Adrenal gland (tissue), 12 donors: ENCODE measurements around the gene TSLP. TPM values are rescaled to one million over a fixed set of nuclear protein-coding genes. Genes with fewer than 3 reads are reported as not detected.

Experiments used
- DNase-seq, 7 donors: peaks; one replicate each; pipeline ENCODE4 v3.0.0-alpha.2; 2019 to 2020
- H3K27ac ChIP-seq, 5 donors: fragments of 200-600 bp; sonication (generic) in 4 of 5; 1 replicate in 3 of 5; 2 replicates in 2 of 5; pipeline versions ENCODE4 v1.5.1 to v1.8.0; 2016 to 2020; ENCODE audit warnings: mild to moderate bottlenecking in 1 of 5
- H3K27me3 ChIP-seq: fragments of 200-600 bp; 2 replicates; pipeline ENCODE4 v1.8.0; 2021
- H3K36me3 ChIP-seq, 2 donors: fragments of 200-600 bp; replicated peaks in 1 of 2; 1 replicate in 1 of 2; 2 replicates in 1 of 2; pipeline versions ENCODE4 v1.5.1 to v1.8.0; 2018 to 2022
- H3K4me1 ChIP-seq, 2 donors: fragments of 200-600 bp; replicated peaks in 1 of 2; 1 replicate in 1 of 2; 2 replicates in 1 of 2; pipeline versions ENCODE4 v1.5.1 to v1.8.0; 2018 to 2021
- H3K4me3 ChIP-seq, 4 donors: fragments of 200-600 bp; sonication (generic) in 3 of 4; one replicate each; pipeline ENCODE4 v1.5.1; 2016 to 2018
- H3K9me3 ChIP-seq, 3 donors: fragments of 200-600 bp; sonication (generic) in 1 of 3; replicated peaks in 1 of 3; 1 replicate in 2 of 3; 2 replicates in 1 of 3; pipeline versions ENCODE4 v1.5.1 to v1.8.0; 2016 to 2021
- POLR2A ChIP-seq, 2 donors: fragments of 450-650 bp; IDR thresholded peaks; one replicate each; pipeline ENCODE4 v1.6.1; 2017; ENCODE audit warnings: antibody characterized with exemption in 2 of 2, mild to moderate bottlenecking in 2 of 2, moderate library complexity in 1 of 2
- WGBS, 4 donors: extraction: QIAGEN DNeasy Blood & Tissue Kit in 2 of 4; methylation state at CpG; one replicate each; pipeline versions ENCODE4 v1.1.5 to v1.1.7; 2013 to 2017; 5-methylcytosine and 5-hydroxymethylcytosine counted together
- intact Hi-C, 2 donors: fragments of 100-400 bp; cut with DNase I; formaldehyde crosslinking; loops; one replicate each; pipeline versions ENCODE4 v1.14.1 to v1.15.0; 2022 to 2023
- polyA plus RNA-seq, 3 donors: library from polyadenylated mRNA; stranded (reverse); fragments of 200-250 nt in 2 of 3; fragments of 350-450 nt in 1 of 3; fragmentation: Illumina TruSeq in 1 of 3; extraction: RNeasy Lipid Tissue Mini Kit (QIAGEN cat#74804) in 1 of 3; gene quantifications; one replicate each; pipeline ENCODE4 v1.2.3, GENCODE V29; 2013 to 2014
- total RNA-seq, 9 donors: library from RNA; depleted of rRNA in 4 of 9; stranded (reverse); fragments of >200 nt in 4 of 9; fragments of 120-200 nt in 1 of 9; fragmentation: NEBNext Ultra II Directional in 1 of 9; extraction: Animal tissue kit (Norgen Biotek cat#: 25700) in 1 of 9; gene quantifications; one replicate each; pipeline versions ENCODE4 v1.1.0 to v1.2.4, GENCODE V29; 2013 to 2023
- TF ChIP-seq, protein P1 (sequence below), 6 experiments: fragments of 450-650 bp in 4 of 6; fragments of 200-600 bp in 2 of 6; sonication (generic) in 1 of 6; IDR thresholded peaks; 1 replicate in 5 of 6; 2 replicates in 1 of 6; pipeline versions ENCODE4 v1.5.1 to v1.8.0; 2016 to 2021; ENCODE audit warnings: antibody characterized with exemption in 6 of 6, mild to moderate bottlenecking in 2 of 6, moderate library complexity in 1 of 6
- donor health status: healthy with polysubstance abuse.
- donor health status: Bipolar disorder and iron deficiency.
- donor health status: DM: yes; HTN: yes; CAD: no.
- donor health status: DM: no; HTN: no; CAD: no.
- donor health status: DM: no; HTN: no; CAD: no.
- donor health status: DM: yes; HTN: yes; CAD: no.

Gene TSLP
- total and polyA plus RNA-seq, 12 donors: 0.06 to 1.7 (median 0.87) TPM; not detected in 1

DNA sequence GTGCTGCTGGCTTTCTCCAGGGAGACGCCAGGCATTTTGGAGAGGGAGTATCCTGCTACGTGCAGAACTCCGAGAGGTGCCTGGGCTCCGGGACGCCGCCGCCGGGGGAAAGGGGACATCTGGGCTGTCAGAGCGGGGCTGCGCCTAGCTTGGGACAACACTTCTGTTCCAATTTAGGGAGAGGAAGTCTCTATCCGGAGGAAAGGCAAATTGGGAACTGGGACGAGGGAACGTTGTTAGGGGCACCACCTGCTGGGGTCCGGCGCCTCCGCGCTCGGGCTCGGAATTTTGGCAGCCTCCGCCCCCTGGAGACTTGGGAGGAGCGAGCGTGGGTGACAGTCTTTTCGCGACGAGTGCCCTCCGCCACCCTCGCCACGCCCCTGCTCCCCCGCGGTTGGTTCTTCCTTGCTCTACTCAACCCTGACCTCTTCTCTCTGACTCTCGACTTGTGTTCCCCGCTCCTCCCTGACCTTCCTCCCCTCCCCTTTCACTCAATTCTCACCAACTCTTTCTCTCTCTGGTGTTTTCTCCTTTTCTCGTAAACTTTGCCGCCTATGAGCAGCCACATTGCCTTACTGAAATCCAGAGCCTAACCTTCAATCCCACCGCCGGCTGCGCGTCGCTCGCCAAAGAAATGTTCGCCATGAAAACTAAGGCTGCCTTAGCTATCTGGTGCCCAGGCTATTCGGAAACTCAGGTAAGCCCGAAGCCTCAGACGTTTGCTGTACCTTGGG is 1.6 kb downstream of the TSLP start:
- intact Hi-C loops: no loop called here
- Histone ChIP-seq H3K4me3 (peak overlapping the region in 3 of 4 donors; percentile 5 to 66 (median 17)), H3K27ac (no peak overlapping the region), H3K36me3 (no peaks in the 10 kb centered on the region), H3K27me3 (peaks cover 17% of the 10 kb centered on the region), H3K4me1 (peaks cover 0 to 7% of the 10 kb centered on the region in 2 donors), H3K9me3 (no peaks in the 10 kb centered on the region)
- no peak for TF ChIP-seq POLR2A (IDR thresholded peaks at IDR 0.05)
- TF ChIP-seq, protein P1, sequence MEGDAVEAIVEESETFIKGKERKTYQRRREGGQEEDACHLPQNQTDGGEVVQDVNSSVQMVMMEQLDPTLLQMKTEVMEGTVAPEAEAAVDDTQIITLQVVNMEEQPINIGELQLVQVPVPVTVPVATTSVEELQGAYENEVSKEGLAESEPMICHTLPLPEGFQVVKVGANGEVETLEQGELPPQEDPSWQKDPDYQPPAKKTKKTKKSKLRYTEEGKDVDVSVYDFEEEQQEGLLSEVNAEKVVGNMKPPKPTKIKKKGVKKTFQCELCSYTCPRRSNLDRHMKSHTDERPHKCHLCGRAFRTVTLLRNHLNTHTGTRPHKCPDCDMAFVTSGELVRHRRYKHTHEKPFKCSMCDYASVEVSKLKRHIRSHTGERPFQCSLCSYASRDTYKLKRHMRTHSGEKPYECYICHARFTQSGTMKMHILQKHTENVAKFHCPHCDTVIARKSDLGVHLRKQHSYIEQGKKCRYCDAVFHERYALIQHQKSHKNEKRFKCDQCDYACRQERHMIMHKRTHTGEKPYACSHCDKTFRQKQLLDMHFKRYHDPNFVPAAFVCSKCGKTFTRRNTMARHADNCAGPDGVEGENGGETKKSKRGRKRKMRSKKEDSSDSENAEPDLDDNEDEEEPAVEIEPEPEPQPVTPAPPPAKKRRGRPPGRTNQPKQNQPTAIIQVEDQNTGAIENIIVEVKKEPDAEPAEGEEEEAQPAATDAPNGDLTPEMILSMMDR (IDR thresholded peaks at IDR 0.05): no peak
- DNase-seq: peak; percentile 42 to 70 (median 65)
- WGBS, 4 donors: 0 to 2% (median 1%) methylated on average over 27 to 44 of the region's 44 CpGs

DNA sequence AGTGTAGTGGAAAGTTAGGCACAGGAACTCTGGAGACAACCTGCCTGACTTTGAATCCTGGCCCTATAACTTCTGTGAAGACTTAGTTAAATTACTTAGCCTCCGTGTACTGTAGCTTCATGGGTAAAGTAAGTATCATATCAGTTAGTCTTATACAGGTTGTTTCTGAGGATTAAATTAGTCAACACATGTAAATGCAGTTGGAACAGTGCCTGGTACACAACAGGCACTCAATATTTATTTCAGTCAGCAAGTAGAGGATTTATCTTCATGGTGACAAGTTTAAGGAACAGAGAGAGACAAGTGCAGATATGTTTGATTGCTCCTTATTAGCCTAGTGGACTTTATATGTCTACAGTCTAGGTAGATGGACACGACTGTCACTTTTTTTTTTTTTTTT is 2.7 kb downstream of the TSLP start:
- DNase-seq: no peak
- Histone ChIP-seq H3K27me3 (peaks cover 17% of the 10 kb centered on the region), H3K27ac (no peak overlapping the region), H3K36me3 (no peaks in the 10 kb centered on the region), H3K9me3 (no peaks in the 10 kb centered on the region), H3K4me3 (peak overlapping the region in 1 of 4 donors; percentile 66), H3K4me1 (peaks cover 0 to 7% of the 10 kb centered on the region in 2 donors)
- intact Hi-C loops: no loop called here
- TF ChIP-seq, protein P1 (IDR thresholded peaks at IDR 0.05): no peak
- no peak for TF ChIP-seq POLR2A (IDR thresholded peaks at IDR 0.05)
- 67 to 80% (median 75%) methylated on average over 2 of the region's 2 CpGs for WGBS, 4 donors

DNA sequence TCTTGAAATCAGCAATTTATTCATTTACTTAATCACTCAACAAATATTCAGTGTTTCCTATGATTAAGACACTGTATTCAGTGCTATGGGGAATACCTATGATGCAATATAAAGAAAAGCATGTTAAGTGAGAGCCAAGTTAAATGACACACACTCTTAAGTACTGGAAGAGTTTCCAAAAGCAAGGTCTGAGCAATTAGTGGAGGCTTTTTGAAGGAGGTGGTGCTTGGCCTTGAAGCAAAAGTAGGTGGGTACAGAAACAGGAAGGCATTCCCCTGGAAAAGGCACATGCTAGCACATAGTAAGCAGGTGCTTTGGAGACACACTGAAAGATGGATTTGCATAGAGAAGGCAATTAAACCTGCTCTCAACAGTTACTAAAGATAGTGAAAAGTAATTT is 4.0 kb downstream of the TSLP start:
- Histone ChIP-seq H3K27me3 (peaks cover 17% of the 10 kb centered on the region), H3K36me3 (no peaks in the 10 kb centered on the region), H3K4me1 (peaks cover 0 to 7% of the 10 kb centered on the region in 2 donors), H3K9me3 (no peaks in the 10 kb centered on the region), H3K27ac (no peak overlapping the region), H3K4me3 (no peak overlapping the region)
- intact Hi-C loops: no loop called here
- no peak for DNase-seq
- no peak for TF ChIP-seq POLR2A (IDR thresholded peaks at IDR 0.05)
- TF ChIP-seq, protein P1 (IDR thresholded peaks at IDR 0.05): no peak

GRCh38 chr5:111076091-111076490 is 4.6 kb downstream of the TSLP start:
- H3K4me3 ChIP-seq: no peak overlapping the region
- TF ChIP-seq, protein P1 (IDR thresholded peaks at IDR 0.05): no peak
- TF ChIP-seq POLR2A (IDR thresholded peaks at IDR 0.05): no peak
- H3K36me3 ChIP-seq: no peaks in the 10 kb centered on the region
- no peaks in the 10 kb centered on the region for H3K9me3 ChIP-seq
- no peak for DNase-seq
- intact Hi-C loops: no loop called here
- H3K4me1 ChIP-seq: peaks cover 0 to 7% of the 10 kb centered on the region in 2 donors
- peaks cover 11% of the 10 kb centered on the region for H3K27me3 ChIP-seq
- 54 to 79% (median 72%) methylated on average over 1 of the region's 1 CpG for WGBS, 4 donors
- H3K27ac ChIP-seq: no peak overlapping the region
